ENCODE data around the gene PRDM15.

The PRDM15 gene

GRCh38 chr21:41801321-41802197, 77.6 kb downstream of the PRDM15 start:
- Histone ChIP-seq H3K9me3 (ENCODE audit: control insufficient read depth in 1 of 2, low read length in 2 of 2) (no peaks in the 10 kb centered on the region), H3K27ac (ENCODE audit: low read depth, low read length) (no peak overlapping the region), H3K9ac (ENCODE audit: low read depth in 1 of 2, low read length in 2 of 2) (no peak overlapping the region), H3K27me3 (ENCODE audit: control insufficient read depth in 1 of 2, insufficient read depth in 2 of 2, low read length in 2 of 2) (no peaks in the 10 kb centered on the region), H3K36me3 (ENCODE audit: control insufficient read depth in 1 of 2, insufficient read depth in 2 of 2, low read length in 2 of 2) (peaks cover 10 to 52% of the 10 kb centered on the region in 2 donors), H3K4me3 (ENCODE audit: low read depth in 1 of 2, low read length in 2 of 2) (no peak overlapping the region), H3K4me1 (ENCODE audit: control insufficient read depth in 1 of 2, insufficient read depth in 2 of 2, low read length in 2 of 2) (peaks cover 0 to 4% of the 10 kb centered on the region in 2 donors)

- Histone ChIP-seq H3K9me3 (ENCODE audit: control insufficient read depth in 1 of 2, low read length in 2 of 2) (no peaks in the 10 kb centered on the region), H3K4me1 (ENCODE audit: control insufficient read depth in 1 of 2, insufficient read depth in 2 of 2, low read length in 2 of 2) (peaks cover 0 to 4% of the 10 kb centered on the region in 2 donors), H3K4me3 (ENCODE audit: low read depth in 1 of 2, low read length in 2 of 2) (no peak overlapping the region), H3K36me3 (ENCODE audit: control insufficient read depth in 1 of 2, insufficient read depth in 2 of 2, low read length in 2 of 2) (peaks cover 10 to 52% of the 10 kb centered on the region in 2 donors), H3K27ac (ENCODE audit: low read depth, low read length) (no peak overlapping the region), H3K27me3 (ENCODE audit: control insufficient read depth in 1 of 2, insufficient read depth in 2 of 2, low read length in 2 of 2) (no peaks in the 10 kb centered on the region), H3K9ac (ENCODE audit: low read depth in 1 of 2, low read length in 2 of 2) (no peak overlapping the region)
These were observed 78.5 kb downstream of the PRDM15 start for GRCh38 chr21:41800425-41801320.

- no peak overlapping the region for H3K4me3 ChIP-seq (ENCODE audit: low read depth in 1 of 2, low read length in 2 of 2)
- H3K9ac ChIP-seq (ENCODE audit: low read depth in 1 of 2, low read length in 2 of 2) = no peak overlapping the region
- no peak overlapping the region for H3K27ac ChIP-seq (ENCODE audit: low read depth, low read length)
- no peaks in the 10 kb centered on the region for H3K27me3 ChIP-seq (ENCODE audit: control insufficient read depth in 1 of 2, insufficient read depth in 2 of 2, low read length in 2 of 2)
- H3K4me1 ChIP-seq (ENCODE audit: control insufficient read depth in 1 of 2, insufficient read depth in 2 of 2, low read length in 2 of 2) = peaks cover 0 to 4% of the 10 kb centered on the region in 2 donors
- H3K9me3 ChIP-seq (ENCODE audit: control insufficient read depth in 1 of 2, low read length in 2 of 2) = no peaks in the 10 kb centered on the region
- H3K36me3 ChIP-seq (ENCODE audit: control insufficient read depth in 1 of 2, insufficient read depth in 2 of 2, low read length in 2 of 2) = peaks cover 10 to 50% of the 10 kb centered on the region in 2 donors
These were observed 79.4 kb downstream of the PRDM15 start for GRCh38 chr21:41799763-41800162.

DNA sequence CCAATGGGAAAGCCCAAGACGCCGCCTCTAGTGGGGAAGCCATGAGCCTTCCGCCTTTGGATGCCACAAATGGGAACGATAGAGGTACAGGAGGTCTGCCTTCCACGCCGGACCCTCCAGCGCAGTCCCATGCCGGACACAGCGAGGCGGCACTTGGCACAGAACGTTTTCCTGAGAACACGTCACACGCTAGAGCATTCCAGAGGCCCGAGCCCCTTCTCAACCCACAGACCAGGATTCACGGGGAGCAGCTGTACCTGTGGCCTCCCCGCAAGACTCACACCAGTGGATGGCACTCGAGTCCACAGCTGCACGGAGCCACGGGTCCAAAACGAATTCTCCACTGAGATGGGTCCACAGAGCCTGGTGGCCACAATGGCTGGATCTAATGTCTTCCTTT, 80.8 kb downstream of the PRDM15 start:
- no peak overlapping the region for H3K9ac ChIP-seq (ENCODE audit: low read depth in 1 of 2, low read length in 2 of 2)
- no peak overlapping the region for H3K27ac ChIP-seq (ENCODE audit: low read depth, low read length)
- H3K27me3 ChIP-seq (ENCODE audit: control insufficient read depth in 1 of 2, insufficient read depth in 2 of 2, low read length in 2 of 2) = no peaks in the 10 kb centered on the region
- H3K4me3 ChIP-seq (ENCODE audit: low read depth in 1 of 2, low read length in 2 of 2) = no peak overlapping the region
- peaks cover 0 to 2% of the 10 kb centered on the region in 2 donors for H3K4me1 ChIP-seq (ENCODE audit: control insufficient read depth in 1 of 2, insufficient read depth in 2 of 2, low read length in 2 of 2)
- peaks cover 10 to 41% of the 10 kb centered on the region in 2 donors for H3K36me3 ChIP-seq (ENCODE audit: control insufficient read depth in 1 of 2, insufficient read depth in 2 of 2, low read length in 2 of 2)
- H3K9me3 ChIP-seq (ENCODE audit: control insufficient read depth in 1 of 2, low read length in 2 of 2) = no peaks in the 10 kb centered on the region

DNA sequence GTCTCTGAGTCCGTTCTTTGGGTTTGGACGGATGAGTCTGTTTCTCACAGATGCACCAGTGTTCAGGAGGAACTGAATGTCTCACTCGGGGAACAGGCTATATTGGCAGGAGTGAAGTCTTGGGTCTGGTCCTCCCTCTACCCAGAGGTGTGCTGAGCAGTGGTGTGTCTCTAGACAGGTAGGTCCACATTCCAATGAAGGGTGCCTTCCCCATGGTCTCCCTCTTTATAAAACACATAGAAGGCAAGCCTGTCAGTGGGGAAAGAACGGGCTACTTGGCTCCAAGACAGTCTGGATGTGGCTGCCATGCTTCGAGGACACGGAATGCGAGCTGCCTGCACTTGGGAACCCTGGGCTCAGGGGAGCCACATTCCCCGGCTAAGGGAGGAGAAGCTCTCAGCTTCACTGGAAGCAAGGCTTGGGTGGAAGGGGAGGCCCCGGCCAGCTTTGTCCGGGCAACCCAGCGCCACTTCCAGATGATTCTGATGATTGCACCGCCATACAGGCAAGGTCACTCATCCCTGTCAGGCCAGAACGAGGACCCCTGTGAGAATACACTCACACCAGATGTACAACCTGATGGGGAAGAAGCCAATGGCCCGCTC, 82.6 kb downstream of the PRDM15 start:
- Histone ChIP-seq H3K36me3 (ENCODE audit: control insufficient read depth in 1 of 2, insufficient read depth in 2 of 2, low read length in 2 of 2) (peaks cover 10 to 28% of the 10 kb centered on the region in 2 donors), H3K9me3 (ENCODE audit: control insufficient read depth in 1 of 2, low read length in 2 of 2) (peaks cover 5 to 10% of the 10 kb centered on the region in 2 donors), H3K4me3 (ENCODE audit: low read depth in 1 of 2, low read length in 2 of 2) (no peak overlapping the region), H3K27ac (ENCODE audit: low read depth, low read length) (no peak overlapping the region), H3K4me1 (ENCODE audit: control insufficient read depth in 1 of 2, insufficient read depth in 2 of 2, low read length in 2 of 2) (no peaks in the 10 kb centered on the region), H3K27me3 (ENCODE audit: control insufficient read depth in 1 of 2, insufficient read depth in 2 of 2, low read length in 2 of 2) (no peaks in the 10 kb centered on the region), H3K9ac (ENCODE audit: low read depth in 1 of 2, low read length in 2 of 2) (no peak overlapping the region)

DNA sequence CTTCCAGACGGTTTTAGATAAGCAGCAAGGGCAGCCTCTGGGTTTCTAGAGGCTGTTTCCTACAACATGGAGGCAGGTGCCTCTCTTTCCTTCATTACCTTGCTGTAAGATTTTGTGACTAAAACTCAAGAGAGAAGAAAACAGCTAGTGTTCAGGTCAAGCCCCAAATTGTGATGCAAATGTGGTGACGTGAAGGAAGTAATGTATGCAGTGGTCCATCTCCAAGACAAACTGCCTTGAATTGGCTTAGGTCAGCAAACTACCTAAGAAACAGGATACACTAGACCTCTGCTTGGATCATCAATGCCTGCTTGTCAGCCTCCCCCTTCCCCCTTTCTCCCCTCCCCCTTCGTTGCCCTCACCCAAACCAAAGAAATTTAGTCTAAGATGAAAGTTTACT, 83.4 kb downstream of the PRDM15 start:
- H3K36me3 ChIP-seq (ENCODE audit: control insufficient read depth in 1 of 2, insufficient read depth in 2 of 2, low read length in 2 of 2) = peaks cover 5 to 20% of the 10 kb centered on the region in 2 donors
- H3K4me1 ChIP-seq (ENCODE audit: control insufficient read depth in 1 of 2, insufficient read depth in 2 of 2, low read length in 2 of 2) = no peaks in the 10 kb centered on the region
- no peak overlapping the region for H3K27ac ChIP-seq (ENCODE audit: low read depth, low read length)
- no peak overlapping the region for H3K9ac ChIP-seq (ENCODE audit: low read depth in 1 of 2, low read length in 2 of 2)
- H3K4me3 ChIP-seq (ENCODE audit: low read depth in 1 of 2, low read length in 2 of 2) = no peak overlapping the region
- H3K9me3 ChIP-seq (ENCODE audit: control insufficient read depth in 1 of 2, low read length in 2 of 2) = peaks cover 5 to 10% of the 10 kb centered on the region in 2 donors
- no peaks in the 10 kb centered on the region for H3K27me3 ChIP-seq (ENCODE audit: control insufficient read depth in 1 of 2, insufficient read depth in 2 of 2, low read length in 2 of 2)

DNA sequence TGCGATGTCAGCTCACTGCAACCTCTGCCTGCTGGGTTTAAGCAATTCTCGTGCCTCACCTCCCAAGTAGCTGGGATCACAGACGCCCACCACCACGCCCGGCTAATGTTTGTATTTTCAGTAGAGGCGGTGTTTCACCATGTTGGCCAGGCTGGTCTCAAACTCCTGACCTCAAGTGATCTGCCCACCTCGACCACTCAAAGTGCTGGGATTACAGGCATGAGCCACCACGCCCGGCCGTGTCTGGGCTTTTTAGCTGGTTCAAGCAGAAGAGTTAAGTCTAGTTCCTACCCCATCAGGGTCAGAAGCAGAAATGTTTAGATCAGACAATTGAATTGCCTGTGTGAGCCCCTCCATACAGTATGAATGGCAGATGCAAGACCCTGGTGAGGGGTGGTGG, 84.5 kb downstream of the PRDM15 start:
- H3K27ac ChIP-seq (ENCODE audit: low read depth, low read length) = no peak overlapping the region
- no peaks in the 10 kb centered on the region for H3K4me1 ChIP-seq (ENCODE audit: control insufficient read depth in 1 of 2, insufficient read depth in 2 of 2, low read length in 2 of 2)

DNA sequence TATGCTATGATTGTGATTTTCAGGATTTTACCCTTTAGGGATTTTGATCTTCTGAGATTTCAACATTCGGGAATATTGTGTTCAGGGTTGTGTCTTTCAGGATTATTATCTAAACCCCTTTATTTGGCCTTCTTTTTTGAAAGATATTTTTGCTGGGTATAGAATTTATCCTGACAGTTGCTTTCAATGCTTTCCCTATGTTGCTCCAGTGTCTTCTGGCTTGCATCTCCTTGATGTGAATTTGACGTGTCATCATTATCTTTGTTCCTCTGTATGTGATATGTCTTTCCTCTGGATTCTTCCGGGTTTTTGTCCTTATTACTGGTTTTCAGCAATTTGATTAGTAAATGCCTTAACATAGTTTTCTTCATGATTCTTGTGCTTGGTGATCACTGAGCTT, 86.4 kb downstream of the PRDM15 start:
- H3K9ac ChIP-seq (ENCODE audit: low read depth in 1 of 2, low read length in 2 of 2) = no peak overlapping the region
- no peaks in the 10 kb centered on the region for H3K4me1 ChIP-seq (ENCODE audit: control insufficient read depth in 1 of 2, insufficient read depth in 2 of 2, low read length in 2 of 2)
- no peaks in the 10 kb centered on the region for H3K36me3 ChIP-seq (ENCODE audit: control insufficient read depth in 1 of 2, insufficient read depth in 2 of 2, low read length in 2 of 2)
- peaks cover 5 to 10% of the 10 kb centered on the region in 2 donors for H3K9me3 ChIP-seq (ENCODE audit: control insufficient read depth in 1 of 2, low read length in 2 of 2)
- H3K27ac ChIP-seq (ENCODE audit: low read depth, low read length) = no peak overlapping the region
- no peaks in the 10 kb centered on the region for H3K27me3 ChIP-seq (ENCODE audit: control insufficient read depth in 1 of 2, insufficient read depth in 2 of 2, low read length in 2 of 2)
- no peak overlapping the region for H3K4me3 ChIP-seq (ENCODE audit: low read depth in 1 of 2, low read length in 2 of 2)

More for the DNA sequence above, 84.5 kb downstream of the PRDM15 start:
- H3K4me3 ChIP-seq (ENCODE audit: low read depth in 1 of 2, low read length in 2 of 2) = no peak overlapping the region
- no peak overlapping the region for H3K9ac ChIP-seq (ENCODE audit: low read depth in 1 of 2, low read length in 2 of 2)
- peaks cover 0 to 9% of the 10 kb centered on the region in 2 donors for H3K36me3 ChIP-seq (ENCODE audit: control insufficient read depth in 1 of 2, insufficient read depth in 2 of 2, low read length in 2 of 2)
- no peaks in the 10 kb centered on the region for H3K27me3 ChIP-seq (ENCODE audit: control insufficient read depth in 1 of 2, insufficient read depth in 2 of 2, low read length in 2 of 2)
- peaks cover 5 to 10% of the 10 kb centered on the region in 2 donors for H3K9me3 ChIP-seq (ENCODE audit: control insufficient read depth in 1 of 2, low read length in 2 of 2)

DNA sequence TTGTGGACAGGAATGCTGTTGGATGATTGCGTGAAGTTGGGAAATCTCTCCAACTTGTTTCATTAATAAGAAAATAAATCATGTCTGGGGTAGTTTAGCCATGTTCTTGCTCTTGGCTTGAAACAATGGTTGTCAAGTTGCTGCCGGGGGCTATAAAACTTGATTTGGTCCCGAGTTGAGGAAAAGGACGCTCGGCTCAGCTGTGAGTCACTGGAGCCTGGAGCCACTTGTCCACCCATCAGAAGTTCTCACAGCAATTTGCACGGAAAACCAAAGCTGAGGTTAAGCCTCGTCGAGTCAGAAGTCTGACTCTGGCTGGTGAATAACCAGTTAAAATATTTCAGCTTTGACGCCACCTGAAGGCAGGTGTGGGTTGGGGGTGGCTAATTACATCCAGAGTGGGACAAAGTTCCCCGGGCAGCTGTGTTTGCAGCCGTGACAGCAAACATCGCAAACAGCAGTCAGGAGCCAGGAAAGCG, 92.6 kb downstream of the PRDM15 start:
- H3K4me1 ChIP-seq (ENCODE audit: control insufficient read depth in 1 of 2, insufficient read depth in 2 of 2, low read length in 2 of 2) = peaks cover 13 to 17% of the 10 kb centered on the region in 2 donors
- no peak overlapping the region for H3K27ac ChIP-seq (ENCODE audit: low read depth, low read length)
- no peaks in the 10 kb centered on the region for H3K36me3 ChIP-seq (ENCODE audit: control insufficient read depth in 1 of 2, insufficient read depth in 2 of 2, low read length in 2 of 2)
- no peak overlapping the region for H3K4me3 ChIP-seq (ENCODE audit: low read depth in 1 of 2, low read length in 2 of 2)
- H3K9me3 ChIP-seq (ENCODE audit: control insufficient read depth in 1 of 2, low read length in 2 of 2) = no peaks in the 10 kb centered on the region
- H3K27me3 ChIP-seq (ENCODE audit: control insufficient read depth in 1 of 2, insufficient read depth in 2 of 2, low read length in 2 of 2) = peaks cover 0 to 5% of the 10 kb centered on the region in 2 donors
- H3K9ac ChIP-seq (ENCODE audit: low read depth in 1 of 2, low read length in 2 of 2) = no peak overlapping the region
